ENCODE measurements around the gene BAK1.
"Not testable (repeated sequence)": the region's sequence is repeated elsewhere in the genome, so short reads cannot be mapped to it uniquely, and the experiment has no call there.

BAK1 gene

GRCh38 chr6:33602180-33602579 lies 22.1 kb upstream of the BAK1 start:
- no peak for DNase-seq (ENCODE audit: low read depth, low spot score)
- ChIA-PET POLR2A (no interaction called here), CTCF (interaction anchor here (0.9 to 1.2 kb wide), 3 partner anchors 15 to 100 kb away, joined by 3 to 4 read pairs (median 3); no protein-coding TSS in a partner anchor)
- no peak for TF ChIP-seq CTCF (IDR thresholded peaks at IDR 0.05; ENCODE audit: insufficient read depth, low read length, missing control alignments)
- H3K4me3 ChIP-seq (ENCODE audit: low read depth, low read length): no peak overlapping the region

- ChIA-PET POLR2A (no interaction called here), CTCF (interaction anchor here (2.0 to 4.4 kb wide), 2 partner anchors 11 to 21 kb away, joined by 4 to 27 read pairs; partner anchors contain the start of gene ITPR3)
- H3K4me3 ChIP-seq (ENCODE audit: low read depth, low read length): no peak overlapping the region
- DNase-seq (ENCODE audit: low read depth, low spot score): no peak
- TF ChIP-seq CTCF (IDR thresholded peaks at IDR 0.05; ENCODE audit: insufficient read depth, low read length, missing control alignments): no peak
Measured at GRCh38 chr6:33600761-33601160, 20.7 kb upstream of the BAK1 start.

- TF ChIP-seq CTCF (IDR thresholded peaks at IDR 0.05; ENCODE audit: insufficient read depth, low read length, missing control alignments): no peak
- DNase-seq (ENCODE audit: low read depth, low spot score): no peak
- ChIA-PET CTCF (interaction anchor here (0.8 to 4.4 kb wide), 4 partner anchors 9 to 101 kb away, joined by 3 to 27 read pairs (median 5); no protein-coding TSS in a partner anchor), POLR2A (no interaction called here)
- H3K4me3 ChIP-seq (ENCODE audit: low read depth, low read length): no peak overlapping the region
Measured at GRCh38 chr6:33599413-33599938, 19.4 kb upstream of the BAK1 start.

- DNase-seq (ENCODE audit: low read depth, low spot score): no peak
- H3K4me3 ChIP-seq (ENCODE audit: low read depth, low read length): no peak overlapping the region
- POLR2A ChIA-PET: no interaction called here
- CTCF ChIA-PET: interaction anchor here (0.9 to 4.4 kb wide), 8 partner anchors 8 to 114 kb away, joined by 3 to 27 read pairs (median 4); partner anchors contain the start of genes BAK1 and UQCC2
- TF ChIP-seq CTCF (IDR thresholded peaks at IDR 0.05; ENCODE audit: insufficient read depth, low read length, missing control alignments): no peak
Measured at GRCh38 chr6:33597551-33598322, 17.7 kb upstream of the BAK1 start.

- DNase-seq (ENCODE audit: low read depth, low spot score); H3K4me3 ChIP-seq (ENCODE audit: low read depth, low read length); POLR2A ChIA-PET: not testable (repeated sequence)
- CTCF ChIA-PET: interaction anchor here (0.9 to 2.8 kb wide), 5 partner anchors 10 to 115 kb away, joined by 3 to 10 read pairs (median 3); partner anchors contain the start of genes BAK1 and UQCC2
Measured at GRCh38 chr6:33596894-33597293, 16.8 kb upstream of the BAK1 start.

- H3K4me3 ChIP-seq (ENCODE audit: low read depth, low read length): no peak overlapping the region
- no peak for TF ChIP-seq CTCF (IDR thresholded peaks at IDR 0.05; ENCODE audit: insufficient read depth, low read length, missing control alignments)
- CTCF ChIA-PET: interaction anchor here (0.6 to 2.5 kb wide), 6 partner anchors 10 to 1104 kb away, joined by 3 to 21 read pairs (median 4); partner anchors contain the start of gene UQCC2
- POLR2A ChIA-PET: no interaction called here
- no peak for DNase-seq (ENCODE audit: low read depth, low spot score)
Measured at GRCh38 chr6:33595001-33595846, 15.1 kb upstream of the BAK1 start.

All from AG04449 (cell line).